Progenitor cell of endocrine pancreas (in vitro differentiated cells): ENCODE results near the gene C10orf53. TPM values are rescaled to one million over a fixed set of nuclear protein-coding genes. Genes with fewer than 3 reads are reported as not detected.

ENCODE experiments used
- DNase-seq: peaks from one replicate; pipeline ENCODE4 v3.0.0; 2021; ENCODE audit warnings: low spot score; ENCODE audit not compliant: unreplicated experiment
- H3K27ac Mint-ChIP-seq: 2 replicates; pipeline ENCODE4 v1.8.0; 2021; ENCODE audit warnings: mild to moderate bottlenecking, moderate library complexity, mixed read lengths
- H3K27me3 Mint-ChIP-seq: 2 replicates; pipeline ENCODE4 v1.8.0; 2021; ENCODE audit warnings: mixed read lengths
- H3K36me3 Mint-ChIP-seq: 2 replicates; pipeline ENCODE4 v1.8.0; 2022; ENCODE audit warnings: mixed read lengths; ENCODE audit not compliant: insufficient read depth
- H3K4me1 Mint-ChIP-seq: 2 replicates; pipeline ENCODE4 v1.8.0; 2021; ENCODE audit warnings: low read depth, mixed read lengths
- H3K4me3 Mint-ChIP-seq: 2 replicates; pipeline ENCODE4 v1.8.0; 2021; ENCODE audit warnings: low read depth, mild to moderate bottlenecking, moderate library complexity, mixed read lengths
- H3K9me3 Mint-ChIP-seq: 2 replicates; pipeline ENCODE4 v1.8.0; 2021; ENCODE audit warnings: low read depth, mixed read lengths
- total RNA-seq: library from RNA; stranded (reverse); gene quantifications from 2 replicates; pipeline ENCODE4 v1.2.1, GENCODE V29; 2021
- TF ChIP-seq, protein P1 (sequence below): fragments of 200-600 bp; sonication (generic); IDR thresholded peaks from one replicate; pipeline ENCODE4 v1.5.0; 2021; ENCODE audit warnings: antibody characterized with exemption, mild to moderate bottlenecking; ENCODE audit not compliant: unreplicated experiment

Gene C10orf53
- total RNA-seq, 1 donor from 2014 or later, result not detected

DNA sequence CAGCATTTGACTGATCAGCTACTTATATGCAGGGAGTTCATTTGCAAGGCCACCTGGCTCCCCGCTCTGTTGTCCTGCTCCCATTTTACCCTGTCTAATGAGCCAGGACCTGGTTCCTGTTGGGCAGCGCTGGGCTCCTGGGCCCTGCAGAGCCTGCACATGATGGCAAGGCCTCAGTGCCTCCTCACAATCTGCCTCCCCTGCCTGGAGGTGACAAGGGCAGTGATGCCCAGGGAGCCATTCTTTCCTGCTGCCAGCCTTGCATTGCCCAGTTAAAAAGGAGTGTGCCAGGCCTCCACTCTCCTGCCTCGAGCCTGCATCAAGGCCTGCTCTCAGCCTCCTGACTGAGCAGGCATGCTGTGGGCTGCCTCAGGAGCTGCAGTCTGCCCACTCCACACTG is 37.1 kb upstream of the C10orf53 start:
- DNase-seq, result no peak
- Mint-ChIP-seq H3K4me3 (no peak overlapping the region), H3K27ac (no peak overlapping the region), H3K36me3 (no peaks in the 10 kb centered on the region), H3K9me3 (no peaks in the 10 kb centered on the region), H3K4me1 (peaks cover 3% of the 10 kb centered on the region), H3K27me3 (peaks cover 49% of the 10 kb centered on the region)
- TF ChIP-seq, protein P1, sequence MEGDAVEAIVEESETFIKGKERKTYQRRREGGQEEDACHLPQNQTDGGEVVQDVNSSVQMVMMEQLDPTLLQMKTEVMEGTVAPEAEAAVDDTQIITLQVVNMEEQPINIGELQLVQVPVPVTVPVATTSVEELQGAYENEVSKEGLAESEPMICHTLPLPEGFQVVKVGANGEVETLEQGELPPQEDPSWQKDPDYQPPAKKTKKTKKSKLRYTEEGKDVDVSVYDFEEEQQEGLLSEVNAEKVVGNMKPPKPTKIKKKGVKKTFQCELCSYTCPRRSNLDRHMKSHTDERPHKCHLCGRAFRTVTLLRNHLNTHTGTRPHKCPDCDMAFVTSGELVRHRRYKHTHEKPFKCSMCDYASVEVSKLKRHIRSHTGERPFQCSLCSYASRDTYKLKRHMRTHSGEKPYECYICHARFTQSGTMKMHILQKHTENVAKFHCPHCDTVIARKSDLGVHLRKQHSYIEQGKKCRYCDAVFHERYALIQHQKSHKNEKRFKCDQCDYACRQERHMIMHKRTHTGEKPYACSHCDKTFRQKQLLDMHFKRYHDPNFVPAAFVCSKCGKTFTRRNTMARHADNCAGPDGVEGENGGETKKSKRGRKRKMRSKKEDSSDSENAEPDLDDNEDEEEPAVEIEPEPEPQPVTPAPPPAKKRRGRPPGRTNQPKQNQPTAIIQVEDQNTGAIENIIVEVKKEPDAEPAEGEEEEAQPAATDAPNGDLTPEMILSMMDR, result no peak

DNA sequence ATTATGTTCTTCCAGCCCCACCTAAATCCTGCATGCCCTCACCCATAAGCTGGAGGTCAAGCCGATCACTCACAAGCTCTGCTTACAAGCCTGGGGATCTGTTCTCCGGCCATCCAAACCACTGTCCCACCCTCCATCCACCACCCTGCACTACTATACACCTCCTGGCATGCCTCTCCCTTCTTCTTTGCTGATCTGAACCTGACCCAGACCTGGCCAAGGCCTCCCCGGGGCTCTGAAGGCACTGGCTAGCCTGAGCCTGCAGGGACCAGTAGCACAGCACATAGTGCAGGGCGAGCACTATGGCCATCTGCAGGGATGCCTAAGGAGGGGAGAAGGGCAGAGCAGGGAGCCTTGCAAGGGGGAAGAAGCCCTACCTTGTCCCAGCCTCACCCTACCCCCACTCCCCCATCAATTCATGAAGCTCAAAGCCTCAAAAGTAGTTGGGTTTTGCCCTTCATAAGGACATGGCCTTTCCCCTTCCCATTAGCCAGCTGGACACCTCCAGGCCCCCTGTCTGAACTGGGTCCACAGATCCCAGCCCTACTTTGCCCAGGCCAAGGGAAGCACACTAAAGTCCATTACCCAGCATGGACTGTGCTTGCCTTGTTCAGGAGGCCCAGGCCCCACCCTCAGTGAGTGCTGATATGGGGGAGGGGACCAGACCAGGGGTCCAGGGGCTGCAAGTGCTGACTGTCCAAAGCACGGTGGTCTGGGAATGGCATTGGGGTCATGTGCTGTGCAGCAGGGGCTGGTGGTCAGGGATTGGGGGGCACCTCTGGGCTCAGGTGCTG is 36.0 kb upstream of the C10orf53 start:
- Mint-ChIP-seq H3K9me3 (no peaks in the 10 kb centered on the region), H3K4me1 (no peaks in the 10 kb centered on the region), H3K27me3 (peaks cover 48% of the 10 kb centered on the region), H3K36me3 (no peaks in the 10 kb centered on the region), H3K4me3 (no peak overlapping the region), H3K27ac (no peak overlapping the region)
- TF ChIP-seq, protein P1, result no peak
- DNase-seq, result no peak

DNA sequence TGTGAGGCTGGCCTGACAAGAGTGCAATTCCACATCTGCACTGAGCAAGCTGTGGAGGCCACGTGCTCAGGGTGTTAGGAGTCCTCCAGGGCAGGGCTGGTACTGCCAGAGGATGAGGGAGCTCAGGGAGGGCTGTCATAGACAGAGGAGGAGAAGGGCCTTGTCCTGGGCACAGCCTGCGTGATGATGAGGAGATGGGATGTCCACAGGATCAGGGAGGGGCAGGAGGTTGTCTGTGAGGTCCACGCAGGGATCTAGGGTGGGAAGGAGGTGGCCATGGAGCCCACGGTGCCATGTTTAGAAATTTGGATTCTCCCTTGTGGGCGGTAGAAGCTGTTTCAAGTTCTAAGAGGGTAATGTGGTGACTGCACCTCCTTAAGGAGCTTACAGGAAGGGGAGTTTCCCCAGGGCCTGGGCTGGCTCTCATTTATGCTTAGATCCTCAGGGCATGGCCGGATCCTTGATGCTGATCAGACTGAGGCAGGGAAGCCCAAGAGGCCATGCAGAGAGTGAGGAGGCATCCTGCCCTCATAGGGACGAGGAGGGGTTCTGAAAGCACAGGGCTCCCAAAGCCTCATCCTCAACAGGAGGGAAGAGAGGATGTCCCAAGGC is 35.3 kb upstream of the C10orf53 start:
- TF ChIP-seq, protein P1, result no peak
- H3K27me3 Mint-ChIP-seq, result peaks cover 53% of the 10 kb centered on the region

DNA sequence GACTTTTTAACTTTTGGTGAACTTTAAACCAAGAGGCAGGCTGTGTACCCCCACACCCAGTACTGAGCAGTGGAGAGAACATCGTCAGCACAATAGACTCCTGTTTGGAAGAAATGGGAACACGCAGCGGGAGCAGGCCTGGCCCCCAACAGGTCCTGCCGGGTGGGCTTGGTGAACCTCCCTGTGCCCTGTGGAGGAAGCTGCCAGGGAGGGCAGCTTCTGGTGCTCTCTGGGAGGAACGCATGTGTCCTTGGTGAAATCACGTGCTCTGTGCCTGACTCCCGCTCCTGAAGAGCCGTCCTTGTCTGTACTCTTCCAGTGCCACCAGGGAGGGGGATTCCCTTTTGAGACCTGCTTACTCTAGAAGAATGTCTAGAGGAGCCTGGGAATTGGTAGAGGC is 34.0 kb upstream of the C10orf53 start:
- no peak overlapping the region for H3K27ac Mint-ChIP-seq
- H3K9me3 Mint-ChIP-seq, result no peaks in the 10 kb centered on the region
- TF ChIP-seq, protein P1, result no peak
- no peak for DNase-seq
- no peaks in the 10 kb centered on the region for H3K36me3 Mint-ChIP-seq
- H3K4me3 Mint-ChIP-seq, result no peak overlapping the region
- no peaks in the 10 kb centered on the region for H3K4me1 Mint-ChIP-seq
- H3K27me3 Mint-ChIP-seq, result peaks cover 56% of the 10 kb centered on the region

More for the DNA sequence above, 35.3 kb upstream of the C10orf53 start:
- Mint-ChIP-seq H3K36me3 (no peaks in the 10 kb centered on the region), H3K4me3 (no peak overlapping the region), H3K9me3 (no peaks in the 10 kb centered on the region), H3K27ac (no peak overlapping the region), H3K4me1 (no peaks in the 10 kb centered on the region)
- DNase-seq, result no peak

DNA sequence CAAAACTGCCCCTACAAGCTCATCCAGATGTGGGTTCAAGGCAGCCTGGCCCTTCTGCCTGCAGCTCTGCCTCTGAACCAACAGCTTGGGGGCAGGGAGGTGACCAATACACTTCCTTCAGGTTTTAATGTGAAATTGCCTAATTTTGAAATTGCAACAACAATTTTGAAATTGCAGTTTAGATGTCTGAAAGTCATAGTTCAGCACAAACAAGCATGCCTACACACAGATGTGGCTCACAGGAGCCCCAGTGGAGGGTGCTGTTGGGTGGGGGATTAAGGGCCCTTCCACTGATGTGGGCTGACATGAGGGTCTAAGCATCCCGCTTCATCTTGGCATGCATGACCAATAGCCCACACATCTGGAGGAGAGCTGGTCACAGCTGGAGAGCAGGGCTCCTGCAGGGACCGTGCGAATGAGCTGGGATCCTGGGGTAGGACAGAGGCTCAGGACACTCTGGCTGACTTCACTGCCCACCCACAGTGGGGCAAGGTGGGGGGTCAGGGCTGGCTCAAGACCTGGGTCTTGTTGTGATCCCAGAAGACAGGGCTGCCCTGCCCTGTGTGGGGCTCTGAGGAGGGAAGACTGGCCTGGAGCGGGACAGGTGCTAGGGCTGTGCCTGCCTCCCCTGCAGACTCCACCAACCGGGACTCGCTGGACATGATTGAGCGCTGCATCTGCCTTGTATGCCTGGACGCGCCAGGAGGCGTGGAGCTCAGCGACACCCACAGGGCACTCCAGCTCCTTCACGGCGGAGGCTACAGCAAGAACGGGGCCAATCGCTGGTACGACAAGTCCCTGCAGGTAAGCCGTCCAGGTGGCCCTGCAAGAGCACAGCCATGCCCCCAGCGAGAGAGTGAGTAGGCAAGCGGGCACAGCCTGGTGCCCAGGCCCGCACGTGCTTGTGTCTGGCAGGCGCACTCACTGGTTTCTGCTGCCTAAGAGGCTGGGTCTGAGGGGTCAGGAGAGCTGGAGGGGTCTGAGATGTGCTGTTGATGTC is 33.3 kb upstream of the C10orf53 start:
- H3K36me3 Mint-ChIP-seq, result no peaks in the 10 kb centered on the region
- TF ChIP-seq, protein P1, result no peak

More for the DNA sequence above, 33.3 kb upstream of the C10orf53 start:
- H3K9me3 Mint-ChIP-seq, result no peaks in the 10 kb centered on the region
- H3K4me1 Mint-ChIP-seq, result no peaks in the 10 kb centered on the region
- peaks cover 56% of the 10 kb centered on the region for H3K27me3 Mint-ChIP-seq
- no peak for DNase-seq
- no peak overlapping the region for H3K27ac Mint-ChIP-seq
- no peak overlapping the region for H3K4me3 Mint-ChIP-seq
